Gastroesophageal sphincter (tissue), 3 donors: ENCODE data around the gene MIDN.

Experiments
- POLR2A ChIP-seq, 2 donors: fragments of 450-650 bp; IDR thresholded peaks; one replicate each; pipeline ENCODE4 v1.6.1; 2017; ENCODE audit warnings: antibody characterized with exemption in 2 of 2, mild to moderate bottlenecking in 2 of 2, moderate library complexity in 1 of 2
- POLR2AphosphoS5 ChIP-seq: sonication (generic); formaldehyde crosslinking; IDR thresholded peaks from one replicate; pipeline ENCODE4 v1.6.1; 2017; ENCODE audit warnings: antibody characterized with exemption
- TF ChIP-seq, protein P1 (sequence below), 4 experiments: fragments of 200-600 bp in 2 of 4; fragments of 450-650 bp in 2 of 4; sonication (generic) in 1 of 4; IDR thresholded peaks; one replicate each; pipeline ENCODE4 v1.5.1; 2017 to 2019; ENCODE audit warnings: antibody characterized with exemption in 4 of 4, mild to moderate bottlenecking in 2 of 4, moderate library complexity in 2 of 4

DNA sequence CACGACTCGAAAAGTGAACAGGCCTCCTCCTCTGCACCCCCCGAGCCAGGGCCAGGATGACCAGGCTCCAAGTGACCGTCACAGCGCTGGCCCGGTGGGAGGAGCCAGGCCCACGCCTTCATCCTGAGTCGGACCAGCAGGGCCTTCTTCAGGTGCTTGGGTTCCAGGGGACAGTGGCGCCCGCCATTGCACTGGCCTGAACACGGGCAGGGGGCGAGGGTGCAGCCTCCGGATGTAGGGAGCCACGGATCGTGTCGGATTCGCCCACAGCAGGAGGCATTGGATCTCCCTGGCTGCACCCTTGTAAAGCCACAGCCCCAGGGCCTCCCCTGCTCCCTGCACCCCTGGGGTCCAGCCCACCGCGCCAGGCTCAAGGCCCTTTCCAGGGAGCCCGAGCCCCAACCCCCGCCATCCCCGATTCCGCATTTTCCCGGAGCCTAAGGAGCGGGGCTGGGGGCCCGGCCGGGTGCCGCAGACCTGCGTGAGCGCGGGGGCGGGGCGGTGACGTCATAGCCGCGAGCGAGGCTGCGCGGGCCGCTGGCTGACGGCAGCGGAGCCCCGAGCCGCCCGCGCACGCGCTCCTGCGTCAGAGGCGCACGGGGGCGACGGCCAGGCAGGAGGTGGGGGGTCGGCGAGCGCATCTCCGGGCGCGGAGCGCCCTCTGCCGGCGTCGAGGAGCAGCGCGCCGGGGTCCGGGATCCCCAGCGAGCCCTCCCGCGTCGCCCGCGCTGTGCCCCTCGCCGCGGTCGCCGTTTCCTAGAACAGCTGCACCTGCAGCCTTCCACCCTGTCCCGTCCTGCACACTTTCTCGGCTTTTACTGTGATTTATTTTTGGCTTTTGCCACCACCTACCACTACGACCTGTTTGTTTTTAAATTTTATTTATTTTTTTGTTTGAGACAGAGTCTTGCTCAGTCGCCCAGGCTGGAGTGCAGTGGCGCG lies 8.3 kb upstream of the MIDN start:
- TF ChIP-seq, protein P1, sequence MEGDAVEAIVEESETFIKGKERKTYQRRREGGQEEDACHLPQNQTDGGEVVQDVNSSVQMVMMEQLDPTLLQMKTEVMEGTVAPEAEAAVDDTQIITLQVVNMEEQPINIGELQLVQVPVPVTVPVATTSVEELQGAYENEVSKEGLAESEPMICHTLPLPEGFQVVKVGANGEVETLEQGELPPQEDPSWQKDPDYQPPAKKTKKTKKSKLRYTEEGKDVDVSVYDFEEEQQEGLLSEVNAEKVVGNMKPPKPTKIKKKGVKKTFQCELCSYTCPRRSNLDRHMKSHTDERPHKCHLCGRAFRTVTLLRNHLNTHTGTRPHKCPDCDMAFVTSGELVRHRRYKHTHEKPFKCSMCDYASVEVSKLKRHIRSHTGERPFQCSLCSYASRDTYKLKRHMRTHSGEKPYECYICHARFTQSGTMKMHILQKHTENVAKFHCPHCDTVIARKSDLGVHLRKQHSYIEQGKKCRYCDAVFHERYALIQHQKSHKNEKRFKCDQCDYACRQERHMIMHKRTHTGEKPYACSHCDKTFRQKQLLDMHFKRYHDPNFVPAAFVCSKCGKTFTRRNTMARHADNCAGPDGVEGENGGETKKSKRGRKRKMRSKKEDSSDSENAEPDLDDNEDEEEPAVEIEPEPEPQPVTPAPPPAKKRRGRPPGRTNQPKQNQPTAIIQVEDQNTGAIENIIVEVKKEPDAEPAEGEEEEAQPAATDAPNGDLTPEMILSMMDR (IDR thresholded peaks at IDR 0.05) = peak in 3 of 4 experiments; percentile 95 to 99 (median 99)
- TF ChIP-seq POLR2AphosphoS5 = no peak
- no peak for TF ChIP-seq POLR2A (IDR thresholded peaks at IDR 0.05)
